Fibroblast of pulmonary artery (primary cell): ENCODE measurements around the gene CCL18.
"Not testable (repeated sequence)": the region's sequence is repeated elsewhere in the genome, so short reads cannot be mapped to it uniquely, and the experiment has no call there.

ENCODE experiments used
- DNase-seq: peaks from one replicate; pipeline ENCODE4 v3.0.0-alpha.2; 2010; ENCODE audit warnings: low read depth
- H3K4me3 ChIP-seq: replicated peaks from 2 replicates; pipeline ENCODE4 v1.5.1; 2011; ENCODE audit warnings: low read depth, mild to moderate bottlenecking, control low read depth, low read length, moderate library complexity
- CTCF ChIP-seq: IDR thresholded peaks from 2 replicates; pipeline ENCODE4 v1.5.1; 2011; ENCODE audit warnings: mild to moderate bottlenecking, control low read depth, low read length, inconsistent platforms; ENCODE audit errors: missing control alignments

The CCL18 gene

GRCh38 chr17:36118477-36119353 is 54.6 kb downstream of the CCL18 start:
- no peak for DNase-seq
- no peak for TF ChIP-seq CTCF

GRCh38 chr17:36120221-36120620 is 56.1 kb downstream of the CCL18 start:
- no peak for DNase-seq
- TF ChIP-seq CTCF: no peak
- no peak overlapping the region for H3K4me3 ChIP-seq

More at GRCh38 chr17:36118477-36119353, 54.6 kb downstream of the CCL18 start:
- no peak overlapping the region for H3K4me3 ChIP-seq

GRCh38 chr17:36121099-36121498 is 57.0 kb downstream of the CCL18 start:
- DNase-seq, H3K4me3 ChIP-seq: not testable (repeated sequence)
